Mesendoderm (in vitro differentiated cells): ENCODE results near the gene CENPP.
A peak's percentile ranks its signal among the peaks of the same experiment; 100 is the strongest.

Source experiments
- DNase-seq: peaks from one replicate; pipeline ENCODE4 v3.0.0; 2013
- H2AK5ac ChIP-seq: 2 replicates; pipeline ENCODE4 v1.6.1; 2013; ENCODE audit warnings: low read length, inconsistent platforms
- H2BK120ac ChIP-seq: 2 replicates; pipeline ENCODE4 v1.6.1; 2013; ENCODE audit warnings: low read depth, mild to moderate bottlenecking, low read length, moderate library complexity, mixed read lengths
- H2BK15ac ChIP-seq: replicated peaks from 2 replicates; pipeline ENCODE4 v1.6.1; 2013; ENCODE audit warnings: low read depth, mild to moderate bottlenecking, moderate library complexity
- H2BK5ac ChIP-seq: 2 replicates; pipeline ENCODE4 v1.6.1; 2013; ENCODE audit warnings: low read length, inconsistent platforms
- H3K18ac ChIP-seq: 2 replicates; pipeline ENCODE4 v1.6.1; 2013; ENCODE audit warnings: mild to moderate bottlenecking, low read length, mixed read lengths
- H3K23ac ChIP-seq: one replicate; pipeline ENCODE4 v1.6.1; 2013; ENCODE audit warnings: low read length
- H3K27ac ChIP-seq: 2 replicates; pipeline ENCODE4 v1.5.1; 2013; ENCODE audit warnings: low read depth, mild to moderate bottlenecking, inconsistent platforms, low read length, moderate library complexity
- H3K27me3 ChIP-seq: 2 replicates; pipeline ENCODE4 v1.6.1; 2013; ENCODE audit warnings: low read length, control low read depth, mild to moderate bottlenecking, inconsistent platforms; ENCODE audit not compliant: insufficient read depth, poor library complexity
- H3K36me3 ChIP-seq: 2 replicates; pipeline ENCODE4 v1.6.1; 2013; ENCODE audit warnings: low read length, inconsistent platforms; ENCODE audit not compliant: control insufficient read depth, insufficient read depth
- H3K4ac ChIP-seq: one replicate; pipeline ENCODE4 v1.6.1; 2013; ENCODE audit warnings: low read depth, mild to moderate bottlenecking, low read length, moderate library complexity
- H3K4me1 ChIP-seq: 2 replicates; pipeline ENCODE4 v1.6.1; 2013; ENCODE audit warnings: low read depth, low read length, inconsistent platforms; ENCODE audit not compliant: control insufficient read depth
- H3K4me2 ChIP-seq: 2 replicates; pipeline ENCODE4 v1.6.1; 2013; ENCODE audit warnings: low read length
- H3K4me3 ChIP-seq: 2 replicates; pipeline ENCODE4 v1.5.1; 2013; ENCODE audit warnings: mild to moderate bottlenecking, low read length
- H3K56ac ChIP-seq: one replicate; pipeline ENCODE4 v1.6.1; 2013; ENCODE audit warnings: low read length
- H3K79me1 ChIP-seq: 2 replicates; pipeline ENCODE4 v1.6.1; 2013; ENCODE audit warnings: low read length, inconsistent platforms
- H3K79me2 ChIP-seq: 2 replicates; pipeline ENCODE4 v1.6.1; 2013; ENCODE audit warnings: mild to moderate bottlenecking, low read length; ENCODE audit not compliant: control insufficient read depth, insufficient read depth
- H3K9ac ChIP-seq: 2 replicates; pipeline ENCODE4 v1.6.1; 2013; ENCODE audit warnings: low read length, inconsistent platforms
- H4K5ac ChIP-seq: one replicate; pipeline ENCODE4 v1.6.1; 2013; ENCODE audit warnings: low read length
- H4K8ac ChIP-seq: one replicate; pipeline ENCODE4 v1.6.1; 2013; ENCODE audit warnings: low read depth, mild to moderate bottlenecking, control low read depth, low read length, moderate library complexity
- WGBS: extraction: QIAGEN DNeasy Blood & Tissue Kit; methylation state at CpG from one replicate; pipeline ENCODE4 v1.1.7; 2013; ENCODE audit warnings: low lambda C conversion rate, missing lambda C conversion rate; ENCODE audit not compliant: insufficient coverage; ENCODE audit errors: extremely low coverage; 5-methylcytosine and 5-hydroxymethylcytosine counted together

CENPP gene

DNA sequence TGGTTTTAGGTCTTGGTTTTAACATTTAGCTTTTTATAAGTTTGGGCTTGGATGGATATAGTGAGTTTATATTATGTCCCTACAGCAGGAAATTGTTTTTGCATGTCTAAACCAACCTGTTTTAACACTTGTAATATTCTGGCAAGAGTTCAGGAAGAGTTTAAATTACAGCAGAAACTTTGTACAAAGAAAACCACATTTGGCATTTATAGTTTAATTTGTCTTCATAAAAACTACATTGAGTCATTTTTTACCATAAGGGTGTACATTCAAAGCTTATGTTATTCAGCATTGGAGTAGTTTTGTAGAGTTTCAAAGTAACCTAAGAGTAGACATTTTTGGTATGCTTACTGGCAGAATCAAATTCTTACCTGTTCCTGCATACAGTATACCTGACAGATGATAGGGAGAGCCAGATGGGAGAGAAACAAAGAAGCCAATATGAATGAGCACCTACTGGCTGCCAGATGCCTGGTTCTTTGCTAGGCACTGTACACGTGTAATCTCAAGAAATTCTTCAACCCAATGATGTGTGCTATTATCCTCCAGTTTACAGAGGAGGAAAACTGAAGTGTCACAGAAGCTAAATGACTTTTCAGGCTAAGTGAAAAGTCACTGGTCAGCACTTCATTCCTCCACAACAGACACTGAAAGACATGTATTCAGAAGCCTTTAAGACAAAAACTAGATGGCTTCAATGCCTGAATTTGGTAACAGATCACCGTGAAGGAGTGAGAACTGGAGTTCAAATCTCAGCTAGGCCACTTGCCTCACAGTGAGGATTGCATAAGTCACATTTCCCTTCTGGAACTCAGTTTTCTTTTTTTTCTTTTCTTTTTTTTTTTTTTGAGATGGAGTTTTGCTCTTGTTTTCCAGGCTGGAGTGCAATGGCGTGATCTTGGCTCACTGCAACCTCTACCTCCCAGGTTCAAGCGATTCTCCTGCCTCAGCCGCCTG is 235.9 kb downstream of the CENPP start:
- H3K4me3 ChIP-seq, result no peak overlapping the region
- no peak overlapping the region for H3K18ac ChIP-seq
- no peak overlapping the region for H2BK120ac ChIP-seq
- H3K36me3 ChIP-seq, result no peaks in the 10 kb centered on the region
- no peaks in the 10 kb centered on the region for H3K4me1 ChIP-seq
- no peak overlapping the region for H3K56ac ChIP-seq
- H3K4ac ChIP-seq, result no peak overlapping the region
- no peak overlapping the region for H3K9ac ChIP-seq
- no peak for DNase-seq
- no peak overlapping the region for H3K27ac ChIP-seq
- H3K79me2 ChIP-seq, result no peaks in the 10 kb centered on the region
- no peak overlapping the region for H2AK5ac ChIP-seq
- no peak overlapping the region for H3K23ac ChIP-seq
- no peaks in the 10 kb centered on the region for H3K27me3 ChIP-seq
- H2BK5ac ChIP-seq, result no peak overlapping the region
- WGBS, result no CpG with 5 or more reads among the region's 5 CpGs
- no peak overlapping the region for H4K5ac ChIP-seq
- H3K79me1 ChIP-seq, result no peaks in the 10 kb centered on the region
- no peak overlapping the region for H3K4me2 ChIP-seq
- no peak overlapping the region for H4K8ac ChIP-seq
- no peak overlapping the region for H2BK15ac ChIP-seq

DNA sequence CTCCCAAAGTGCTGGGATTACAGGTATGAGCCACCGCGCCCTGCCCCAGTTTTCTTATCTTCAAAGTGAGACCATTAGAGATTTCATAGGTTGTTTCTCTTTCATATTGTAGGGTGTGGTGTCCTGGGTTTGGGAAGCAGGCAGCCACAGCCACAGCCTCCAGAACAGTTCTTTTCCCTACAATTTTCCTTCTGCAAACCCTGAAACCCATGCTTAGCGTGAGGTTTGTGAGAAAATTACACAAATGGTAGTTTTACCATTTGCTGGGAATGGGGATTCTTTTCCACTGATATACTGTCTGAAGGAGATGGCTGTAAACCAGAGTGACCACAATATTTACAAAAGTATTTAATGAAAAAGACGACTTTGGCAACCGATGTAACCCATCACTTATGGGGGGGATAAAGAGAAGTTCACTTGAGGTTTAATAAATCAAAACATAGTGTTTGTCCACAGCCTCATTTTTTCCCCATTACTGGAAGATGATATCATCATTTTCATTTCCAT is 236.8 kb downstream of the CENPP start:
- WGBS, result no CpG with 5 or more reads among the region's 5 CpGs
- H3K36me3 ChIP-seq, result no peaks in the 10 kb centered on the region
- H3K27ac ChIP-seq, result no peak overlapping the region

DNA sequence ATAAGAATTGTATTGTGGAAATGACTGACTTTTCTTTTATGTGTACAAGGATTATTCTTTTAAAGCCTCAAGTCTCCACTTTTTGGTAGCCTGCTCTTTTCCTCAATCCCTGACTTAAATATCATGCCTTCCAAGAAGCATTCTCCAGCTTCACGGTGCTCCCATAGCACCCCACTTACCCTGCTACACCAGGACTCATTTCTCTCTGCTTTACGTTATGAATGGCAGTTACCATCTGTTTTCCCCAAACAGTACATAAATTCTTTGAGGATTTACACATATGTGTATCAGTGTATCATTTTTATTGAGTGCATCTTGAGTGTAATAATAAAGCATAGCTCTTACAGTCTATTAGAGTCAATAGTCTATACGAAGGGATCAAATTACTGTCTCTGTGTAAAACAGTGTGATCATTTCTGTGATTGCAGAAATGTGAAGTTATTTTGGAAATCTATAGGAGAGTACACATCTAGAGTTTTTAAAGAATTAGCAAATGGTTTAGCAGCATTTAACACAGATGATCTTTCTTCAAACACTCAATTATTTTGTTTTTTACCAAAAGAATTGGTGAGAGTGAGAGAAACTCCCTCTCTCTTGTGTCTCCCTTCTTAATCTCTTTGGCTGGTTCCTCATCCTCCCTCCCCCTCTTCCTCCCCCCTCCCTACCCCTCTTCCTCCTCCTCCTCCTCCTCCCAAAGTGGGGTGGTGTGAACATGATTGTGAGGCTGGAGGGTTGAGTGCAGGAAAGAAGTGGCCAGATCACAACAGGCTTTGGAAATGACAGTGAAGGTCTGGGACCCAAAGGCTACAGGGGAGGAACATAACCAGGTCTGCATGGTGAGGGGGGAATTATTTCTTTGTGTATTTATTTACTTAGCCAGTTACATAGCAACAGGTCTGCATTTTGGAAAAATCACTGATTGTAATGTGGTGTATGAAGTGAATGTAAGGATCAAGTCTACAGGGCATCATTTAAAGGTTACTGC is 237.7 kb downstream of the CENPP start:
- Histone ChIP-seq H3K4me3 (no peak overlapping the region), H3K56ac (no peak overlapping the region), H3K4ac (no peak overlapping the region), H4K8ac (no peak overlapping the region), H3K23ac (no peak overlapping the region), H2BK120ac (no peak overlapping the region), H3K36me3 (no peaks in the 10 kb centered on the region), H4K5ac (no peak overlapping the region), H3K4me2 (no peak overlapping the region), H3K79me2 (no peaks in the 10 kb centered on the region), H3K4me1 (no peaks in the 10 kb centered on the region), H3K9ac (no peak overlapping the region), H3K79me1 (no peaks in the 10 kb centered on the region), H3K27ac (no peak overlapping the region), H2BK15ac (no peak overlapping the region), H2AK5ac (no peak overlapping the region), H3K27me3 (no peaks in the 10 kb centered on the region), H3K18ac (no peak overlapping the region), H2BK5ac (no peak overlapping the region)
- no CpG with 5 or more reads among the region's 3 CpGs for WGBS
- peak; percentile 28 for DNase-seq

More for the DNA sequence above, 236.8 kb downstream of the CENPP start:
- Histone ChIP-seq H3K23ac (no peak overlapping the region), H3K4me1 (no peaks in the 10 kb centered on the region), H3K56ac (no peak overlapping the region), H2AK5ac (no peak overlapping the region), H3K4ac (no peak overlapping the region), H2BK5ac (no peak overlapping the region), H2BK120ac (no peak overlapping the region), H3K4me3 (no peak overlapping the region), H2BK15ac (no peak overlapping the region), H3K79me2 (no peaks in the 10 kb centered on the region), H4K8ac (no peak overlapping the region), H3K79me1 (no peaks in the 10 kb centered on the region), H3K27me3 (no peaks in the 10 kb centered on the region), H3K4me2 (no peak overlapping the region), H4K5ac (no peak overlapping the region), H3K9ac (no peak overlapping the region), H3K18ac (no peak overlapping the region)
- no peak for DNase-seq

DNA sequence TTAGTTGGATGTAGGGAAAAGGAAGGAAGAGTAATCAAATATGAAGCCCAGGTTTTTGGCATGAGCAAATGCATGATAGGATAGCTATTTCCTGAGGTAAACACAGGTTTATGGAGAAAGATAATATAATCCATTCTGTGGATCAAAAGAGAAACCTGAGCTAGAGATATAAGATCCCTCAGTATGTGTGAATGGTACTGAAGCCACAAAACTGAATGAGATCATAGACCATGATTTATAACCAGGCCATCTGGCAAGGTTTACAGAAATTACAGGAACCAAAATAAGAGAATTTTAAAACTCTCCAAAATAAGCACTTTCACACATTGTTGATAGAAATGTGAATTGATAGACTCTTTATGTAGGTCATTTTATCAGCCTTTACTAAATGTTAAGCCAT is 238.8 kb downstream of the CENPP start:
- Histone ChIP-seq H3K9ac (no peak overlapping the region), H3K23ac (no peak overlapping the region), H3K4ac (no peak overlapping the region), H3K36me3 (no peaks in the 10 kb centered on the region), H3K27ac (no peak overlapping the region), H3K4me3 (no peak overlapping the region), H3K27me3 (no peaks in the 10 kb centered on the region), H2AK5ac (no peak overlapping the region), H4K8ac (no peak overlapping the region), H3K18ac (no peak overlapping the region), H2BK15ac (no peak overlapping the region), H3K79me2 (no peaks in the 10 kb centered on the region), H3K79me1 (no peaks in the 10 kb centered on the region), H3K56ac (no peak overlapping the region), H4K5ac (no peak overlapping the region), H3K4me2 (no peak overlapping the region), H2BK5ac (no peak overlapping the region), H2BK120ac (no peak overlapping the region), H3K4me1 (no peaks in the 10 kb centered on the region)
- DNase-seq, result no peak

DNA sequence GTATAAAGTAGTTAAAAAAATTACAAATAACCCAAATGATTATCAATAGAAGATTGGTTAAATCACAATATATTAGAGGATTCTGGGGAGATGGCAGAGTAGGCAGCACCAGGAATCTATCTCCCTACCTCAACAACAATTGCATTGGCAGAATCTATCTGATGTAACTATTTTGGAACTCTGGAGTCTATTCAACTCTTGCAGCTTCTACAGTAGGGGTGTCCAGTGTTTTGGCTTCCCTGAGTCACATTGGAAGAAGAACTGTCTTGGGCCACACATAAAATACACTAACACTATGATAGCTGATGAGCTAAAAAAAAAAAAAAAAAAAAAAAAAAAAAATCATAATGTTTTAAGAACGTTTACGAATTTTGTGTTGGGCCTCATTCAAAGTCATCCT is 239.2 kb downstream of the CENPP start:
- no peak overlapping the region for H3K4me2 ChIP-seq
- no peak overlapping the region for H3K27ac ChIP-seq
- H4K5ac ChIP-seq, result no peak overlapping the region
- WGBS, result no CpG with 5 or more reads among the region's 2 CpGs
- no peak overlapping the region for H3K4ac ChIP-seq
- H3K36me3 ChIP-seq, result no peaks in the 10 kb centered on the region
- H4K8ac ChIP-seq, result no peak overlapping the region
- H2BK15ac ChIP-seq, result no peak overlapping the region
- no peak overlapping the region for H3K23ac ChIP-seq
- no peaks in the 10 kb centered on the region for H3K79me2 ChIP-seq
- no peak overlapping the region for H3K9ac ChIP-seq
- H2AK5ac ChIP-seq, result no peak overlapping the region
- H3K27me3 ChIP-seq, result no peaks in the 10 kb centered on the region
- H3K79me1 ChIP-seq, result no peaks in the 10 kb centered on the region
- no peak overlapping the region for H3K56ac ChIP-seq
- H2BK5ac ChIP-seq, result no peak overlapping the region
- H3K4me1 ChIP-seq, result no peaks in the 10 kb centered on the region
- no peak for DNase-seq
- H3K18ac ChIP-seq, result no peak overlapping the region
- H3K4me3 ChIP-seq, result no peak overlapping the region
- no peak overlapping the region for H2BK120ac ChIP-seq
